ENCODE data around the gene C1orf115. TPM values are rescaled to one million over a fixed set of nuclear protein-coding genes. Genes with fewer than 3 reads are reported as not detected.

Gene C1orf115
- total and polyA plus RNA-seq, 12 donors, result 1.1 to 12.7 (median 7.0) TPM

- intact Hi-C loops (cut with DNase I), result no loop called here
- no peak for DNase-seq
- Histone ChIP-seq H3K27me3 (peaks cover 5% of the 10 kb centered on the region), H3K27ac (no peak overlapping the region), H3K4me3 (no peak overlapping the region), H3K9me3 (replicated peaks in 1 of 3) (no peaks in the 10 kb centered on the region), H3K36me3 (replicated peaks in 1 of 2) (no peaks in the 10 kb centered on the region), H3K4me1 (replicated peaks in 1 of 2) (no peaks in the 10 kb centered on the region)
- 69 to 84% (median 73%) methylated on average over 3 of the region's 3 CpGs for WGBS, 4 donors
- TF ChIP-seq CTCF (IDR thresholded peaks at IDR 0.05) (peak in 1 of 6 experiments; percentile 7), POLR2A (IDR thresholded peaks at IDR 0.05) (no peak)
These were observed 36.5 kb downstream of the C1orf115 start for GRCh38 chr1:220726634-220727033.

GRCh38 chr1:220727519-220727918 lies 37.4 kb downstream of the C1orf115 start:
- Histone ChIP-seq H3K27me3 (peaks cover 5% of the 10 kb centered on the region), H3K27ac (no peak overlapping the region), H3K4me1 (replicated peaks in 1 of 2) (peaks cover 0 to 3% of the 10 kb centered on the region in 2 donors), H3K4me3 (no peak overlapping the region), H3K9me3 (replicated peaks in 1 of 3) (no peaks in the 10 kb centered on the region), H3K36me3 (replicated peaks in 1 of 2) (no peaks in the 10 kb centered on the region)
- no peak for TF ChIP-seq CTCF (IDR thresholded peaks at IDR 0.05)
- no peak for TF ChIP-seq POLR2A (IDR thresholded peaks at IDR 0.05)
- no peak for DNase-seq
- intact Hi-C loops (cut with DNase I), result no loop called here
- 78 to 94% (median 86%) methylated on average over 1 of the region's 1 CpG for WGBS, 4 donors

- peaks cover 5% of the 10 kb centered on the region for H3K27me3 ChIP-seq
- DNase-seq, result no peak
- H3K4me1 ChIP-seq (replicated peaks in 1 of 2), result peaks cover 0 to 14% of the 10 kb centered on the region in 2 donors
- no peaks in the 10 kb centered on the region for H3K9me3 ChIP-seq (replicated peaks in 1 of 3)
- H3K4me3 ChIP-seq, result no peak overlapping the region
- H3K27ac ChIP-seq, result no peak overlapping the region
- no peaks in the 10 kb centered on the region for H3K36me3 ChIP-seq (replicated peaks in 1 of 2)
- WGBS, 4 donors, result 79 to 91% (median 86%) methylated on average over 2 of the region's 2 CpGs
- TF ChIP-seq POLR2A (IDR thresholded peaks at IDR 0.05) (no peak), CTCF (IDR thresholded peaks at IDR 0.05) (no peak)
- intact Hi-C loops (cut with DNase I), result loop anchor here in 1 of 2 donors (5.0 kb wide), 1 partner anchor 38 kb away; the partner anchor contains the start of gene C1orf115
These were observed 40.3 kb downstream of the C1orf115 start for GRCh38 chr1:220730486-220730885.

- 40 to 55% (median 43%) methylated on average over 3 of the region's 3 CpGs for WGBS, 4 donors
- Histone ChIP-seq H3K4me3 (no peak overlapping the region), H3K9me3 (replicated peaks in 1 of 3) (no peaks in the 10 kb centered on the region), H3K27me3 (no peaks in the 10 kb centered on the region), H3K27ac (peak overlapping the region in 3 of 5 donors; percentile 2 to 70 (median 52)), H3K36me3 (replicated peaks in 1 of 2) (no peaks in the 10 kb centered on the region), H3K4me1 (replicated peaks in 1 of 2) (peaks cover 0 to 14% of the 10 kb centered on the region in 2 donors)
- TF ChIP-seq POLR2A (IDR thresholded peaks at IDR 0.05), result no peak
- no peak for TF ChIP-seq CTCF (IDR thresholded peaks at IDR 0.05)
- intact Hi-C loops (cut with DNase I), result loop anchor here in 1 of 2 donors (5.0 kb wide), 1 partner anchor 40 kb away; the partner anchor contains the start of gene C1orf115
- no peak for DNase-seq
These were observed 42.0 kb downstream of the C1orf115 start for GRCh38 chr1:220732137-220732536.
